ENCODE results near the gene VPS37B.

DNA sequence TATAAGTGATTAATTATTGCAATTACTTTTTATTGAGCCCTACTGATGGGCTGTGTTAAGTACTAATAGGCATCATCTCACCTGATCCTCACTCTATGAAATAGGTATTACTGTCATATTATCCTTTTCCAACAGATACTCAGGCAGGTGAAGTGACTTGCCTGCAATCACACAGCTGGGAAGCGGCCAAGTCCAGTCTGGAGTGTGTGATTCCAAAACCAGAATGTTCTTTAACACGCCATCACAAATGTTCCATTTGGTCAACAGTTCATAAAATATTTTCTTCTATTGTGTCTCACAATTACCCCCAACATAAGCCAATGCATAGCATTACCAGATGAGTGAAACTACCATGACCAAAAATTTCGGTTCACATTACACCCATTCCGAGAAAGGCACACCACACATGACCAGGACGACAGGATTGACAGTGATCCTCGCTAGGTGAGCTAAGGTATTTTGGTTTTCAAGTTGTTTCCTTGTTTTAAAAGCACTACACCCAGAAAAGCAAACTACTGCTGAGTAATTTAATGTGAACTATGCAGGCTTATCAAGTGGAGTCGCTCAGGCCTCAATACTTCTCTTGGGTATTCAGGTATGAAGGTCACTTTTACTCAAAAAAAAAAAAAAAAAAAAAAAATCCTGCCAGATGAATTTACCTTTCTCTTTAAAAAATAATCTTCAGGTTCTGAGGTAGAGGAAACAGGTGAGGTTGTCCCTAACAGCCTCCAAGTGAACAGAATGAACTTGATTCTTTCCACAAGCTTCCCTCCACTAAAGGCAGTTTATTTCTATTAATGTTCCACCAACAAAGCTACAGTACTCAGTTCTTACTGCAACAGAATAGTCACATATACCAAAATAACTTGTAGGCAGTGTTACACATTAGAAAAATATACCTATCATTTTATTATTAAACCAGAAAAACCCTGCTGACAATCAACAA is 2.4 kb downstream of the VPS37B start:
- TF ChIP-seq, protein P1, sequence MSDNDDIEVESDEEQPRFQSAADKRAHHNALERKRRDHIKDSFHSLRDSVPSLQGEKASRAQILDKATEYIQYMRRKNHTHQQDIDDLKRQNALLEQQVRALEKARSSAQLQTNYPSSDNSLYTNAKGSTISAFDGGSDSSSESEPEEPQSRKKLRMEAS (IDR thresholded peaks at IDR 0.05; ENCODE audit: insufficient read depth, insufficient read length), result no peak
- TF ChIP-seq POLR2A (IDR thresholded peaks at IDR 0.05; ENCODE audit: low read depth, low read length) (no peak), CTCF (IDR thresholded peaks at IDR 0.05; ENCODE audit: extremely low read depth in 1 of 2, insufficient read depth in 1 of 2, low read depth in 1 of 2, low read length in 2 of 2) (no peak), JUN (IDR thresholded peaks at IDR 0.05; ENCODE audit: borderline replicate concordance, insufficient read depth, insufficient read length, low read depth) (no peak), EZH2 (IDR thresholded peaks at IDR 0.05; ENCODE audit: borderline replicate concordance, low read depth, low read length, severe bottlenecking) (no peak), FOS (IDR thresholded peaks at IDR 0.05; ENCODE audit: borderline replicate concordance, insufficient read depth, low read length) (no peak), POLR2AphosphoS5 (IDR thresholded peaks at IDR 0.05; ENCODE audit: insufficient read depth, low read depth, low read length) (no peak), MYC (IDR thresholded peaks at IDR 0.05; ENCODE audit: low read depth, low read length) (no peak)
